ENCODE results near the gene SMIM14.
"Not testable (repeated sequence)": the region's sequence is repeated elsewhere in the genome, so short reads cannot be mapped to it uniquely, and the experiment has no call there.

The SMIM14 gene

DNA sequence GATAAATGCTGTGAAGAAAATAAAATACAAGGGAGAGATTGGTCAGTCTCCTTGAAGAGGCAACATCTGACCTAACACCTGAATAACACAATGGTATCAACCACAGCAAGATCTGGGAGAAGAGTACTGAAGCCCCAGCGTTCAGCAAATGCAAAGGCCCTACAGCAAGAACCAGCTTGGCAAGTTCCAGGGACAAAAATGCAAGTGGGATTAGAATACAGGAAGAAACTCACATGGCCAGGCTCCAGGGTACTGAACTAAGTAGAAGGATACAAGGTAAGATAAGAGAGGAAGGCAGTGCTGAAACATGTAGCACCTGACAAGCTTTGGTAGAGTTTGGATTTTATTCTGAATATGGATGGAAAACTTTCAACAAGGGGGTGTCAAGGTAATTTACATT is 3.6 kb downstream of the SMIM14 start:
- Mint-ChIP-seq H3K9me3 (no peaks in the 10 kb centered on the region), H3K27me3 (no peaks in the 10 kb centered on the region), H3K4me1 (ENCODE audit: low read depth) (peaks cover 20% of the 10 kb centered on the region), H3K4me3 (no peak overlapping the region), H3K36me3 (ENCODE audit: low read depth) (peaks cover 47% of the 10 kb centered on the region), H3K27ac (no peak overlapping the region)
- intact Hi-C loops (cut with micrococcal nuclease): loop anchor here (5.0 kb wide), 2 partner anchors 62 to 178 kb away; partner anchors contain the start of genes LIAS, RPL9 and UBE2K

DNA sequence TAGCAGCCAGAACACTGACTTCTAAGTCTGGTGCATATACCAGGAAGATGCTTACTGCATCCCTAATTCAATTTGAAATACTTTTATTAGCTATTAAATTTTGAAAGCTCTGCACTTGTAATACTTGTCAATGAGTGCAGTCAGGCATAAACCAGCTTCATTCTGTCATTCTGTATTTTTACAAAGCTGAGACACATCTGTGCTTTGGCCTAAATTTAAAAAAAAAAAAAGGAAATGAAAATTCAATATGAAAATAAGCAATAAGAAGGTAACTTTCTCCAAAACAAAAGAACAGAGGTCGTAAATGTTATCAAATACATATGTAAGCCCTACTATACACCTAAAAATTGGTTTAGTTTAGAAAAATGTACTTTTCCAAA is 7.0 kb downstream of the SMIM14 start:
- intact Hi-C loops (cut with micrococcal nuclease): no loop called here
- Mint-ChIP-seq H3K36me3 (ENCODE audit: low read depth) (peaks cover 41% of the 10 kb centered on the region), H3K9me3 (no peaks in the 10 kb centered on the region)

DNA sequence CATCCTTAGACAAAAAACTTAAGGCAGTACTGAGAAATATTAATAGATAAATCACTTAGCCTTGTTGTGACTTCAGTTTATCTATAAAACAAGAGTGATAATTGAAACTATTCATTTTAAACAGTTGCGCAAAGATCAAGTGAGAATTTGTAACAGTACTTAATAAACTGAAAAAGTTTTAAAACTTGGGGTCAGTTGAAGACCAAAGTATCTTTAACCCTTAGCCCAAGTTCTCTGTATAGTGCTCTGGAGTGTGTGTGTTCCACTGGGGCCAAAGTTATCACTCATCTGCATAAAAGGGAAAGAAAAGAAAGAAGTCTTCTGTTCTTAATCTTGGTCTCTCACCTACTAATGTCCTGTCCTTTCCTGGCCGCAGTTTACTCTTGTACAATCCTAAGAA is 11.3 kb downstream of the SMIM14 start:
- Mint-ChIP-seq H3K4me1 (ENCODE audit: low read depth) (peaks cover 34% of the 10 kb centered on the region), H3K27ac (no peak overlapping the region), H3K27me3 (no peaks in the 10 kb centered on the region), H3K36me3 (ENCODE audit: low read depth) (peaks cover 25% of the 10 kb centered on the region), H3K9me3 (no peaks in the 10 kb centered on the region), H3K4me3 (no peak overlapping the region)
- intact Hi-C loops (cut with micrococcal nuclease): no loop called here

More for the DNA sequence above, 7.0 kb downstream of the SMIM14 start:
- H3K27me3 Mint-ChIP-seq: no peaks in the 10 kb centered on the region
- H3K27ac Mint-ChIP-seq: no peak overlapping the region
- no peak overlapping the region for H3K4me3 Mint-ChIP-seq
- H3K4me1 Mint-ChIP-seq (ENCODE audit: low read depth): peaks cover 21% of the 10 kb centered on the region

DNA sequence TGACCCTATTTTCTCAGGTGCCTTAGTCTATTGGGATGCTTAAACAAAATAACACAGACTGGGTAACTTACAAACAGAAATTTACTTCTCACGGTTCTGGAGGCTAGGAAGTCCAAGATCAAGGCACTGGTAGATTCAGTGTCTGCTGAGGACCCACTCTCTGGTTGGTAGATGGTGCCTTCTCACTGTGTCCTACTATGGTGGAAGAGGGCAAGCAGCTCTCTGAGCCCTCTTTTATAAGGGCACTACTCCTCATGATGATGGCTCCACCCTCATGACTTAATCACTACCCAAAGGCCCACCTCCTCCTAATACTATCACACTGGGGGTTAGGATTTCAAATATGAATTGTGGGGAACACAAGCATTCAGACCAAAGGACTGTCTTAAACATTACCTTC is 11.8 kb downstream of the SMIM14 start:
- Mint-ChIP-seq H3K9me3 (no peaks in the 10 kb centered on the region), H3K27ac (no peak overlapping the region), H3K36me3 (ENCODE audit: low read depth) (peaks cover 26% of the 10 kb centered on the region), H3K27me3 (no peaks in the 10 kb centered on the region), H3K4me1 (ENCODE audit: low read depth) (peaks cover 34% of the 10 kb centered on the region), H3K4me3 (no peak overlapping the region)
- intact Hi-C loops (cut with micrococcal nuclease): no loop called here

DNA sequence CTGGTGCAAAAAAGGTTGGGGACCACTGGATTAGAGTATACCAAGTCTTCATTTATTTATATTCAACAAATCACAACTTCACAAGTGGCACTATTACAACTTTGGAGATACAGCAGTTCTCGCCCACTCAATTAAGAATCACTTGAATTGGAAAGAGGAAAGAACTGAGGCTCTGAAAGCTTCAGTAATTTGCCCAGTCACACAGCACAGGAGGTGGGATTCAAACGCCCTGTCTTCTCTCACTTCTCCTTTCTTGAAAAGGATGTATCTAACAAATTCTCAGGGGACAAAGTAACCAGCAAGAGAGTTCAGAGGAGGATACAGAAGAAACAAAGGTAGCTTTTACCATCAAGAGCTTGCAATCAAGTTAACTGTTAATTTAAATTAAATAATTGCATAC is 12.4 kb downstream of the SMIM14 start:
- Mint-ChIP-seq H3K9me3 (no peaks in the 10 kb centered on the region), H3K4me3 (no peak overlapping the region), H3K36me3 (ENCODE audit: low read depth) (peaks cover 25% of the 10 kb centered on the region), H3K27ac (no peak overlapping the region), H3K27me3 (no peaks in the 10 kb centered on the region), H3K4me1 (ENCODE audit: low read depth) (peaks cover 34% of the 10 kb centered on the region)
- intact Hi-C loops (cut with micrococcal nuclease): no loop called here

DNA sequence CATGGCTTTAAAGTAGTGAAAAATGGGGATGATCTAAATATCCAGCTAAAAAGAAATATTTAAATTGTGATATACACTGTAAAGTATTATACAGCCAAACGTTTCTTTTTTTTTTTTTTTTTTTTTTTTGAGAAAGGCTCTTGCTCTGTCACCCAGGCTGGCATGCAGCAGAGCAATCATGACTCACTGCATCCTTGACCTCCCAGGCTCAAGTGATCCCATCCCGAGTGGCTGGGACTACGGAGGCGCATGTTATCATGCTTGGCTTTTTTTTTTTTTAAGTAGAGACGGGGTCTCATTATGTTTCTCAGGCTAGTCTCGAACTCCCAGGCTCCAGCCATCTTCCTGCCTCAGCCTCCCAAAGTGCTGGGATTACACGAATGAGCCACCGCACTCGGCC is 17.1 kb downstream of the SMIM14 start:
- Mint-ChIP-seq H3K27me3 (no peaks in the 10 kb centered on the region), H3K36me3 (ENCODE audit: low read depth) (peaks cover 19% of the 10 kb centered on the region), H3K9me3 (no peaks in the 10 kb centered on the region), H3K4me1 (ENCODE audit: low read depth) (peaks cover 25% of the 10 kb centered on the region), H3K4me3 (no peak overlapping the region), H3K27ac (no peak overlapping the region)
- intact Hi-C loops (cut with micrococcal nuclease): no loop called here

DNA sequence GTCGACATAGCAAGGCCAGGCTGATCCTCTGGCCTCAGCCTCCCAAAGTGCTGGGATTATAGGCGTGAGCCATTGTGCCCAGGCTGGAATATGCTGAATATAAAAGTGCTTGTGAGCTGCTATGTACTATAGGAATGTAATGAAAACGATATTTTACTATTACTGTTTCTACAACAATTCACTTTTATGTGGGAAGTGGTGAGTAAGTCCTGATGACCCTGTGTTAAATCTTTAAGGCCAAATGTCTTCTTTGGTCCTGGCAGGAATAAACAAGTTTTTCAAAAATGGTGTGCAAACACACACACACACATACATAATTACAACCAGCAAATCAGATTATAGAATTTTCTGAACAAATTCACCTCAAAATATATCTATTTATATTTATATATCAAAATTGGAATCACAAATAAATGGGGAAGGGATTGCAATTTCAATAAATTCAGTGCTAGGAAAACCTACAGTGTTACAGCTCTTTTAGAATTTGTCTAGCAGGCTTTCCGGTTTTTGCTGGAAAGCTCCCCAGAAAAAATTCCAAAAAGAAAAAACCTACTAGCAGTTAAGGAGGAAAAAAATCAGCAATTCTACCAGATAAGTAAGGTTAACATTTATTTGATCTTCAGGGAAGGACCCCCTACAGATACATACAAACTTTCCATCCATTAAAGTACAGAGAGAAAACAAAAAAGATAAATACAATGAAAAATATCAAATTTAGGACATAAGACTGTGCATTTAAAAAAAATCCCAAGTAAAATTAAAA is 17.9 kb downstream of the SMIM14 start:
- peaks cover 22% of the 10 kb centered on the region for H3K4me1 Mint-ChIP-seq (ENCODE audit: low read depth)
- no peak overlapping the region for H3K27ac Mint-ChIP-seq
- no peak overlapping the region for H3K4me3 Mint-ChIP-seq
- H3K9me3 Mint-ChIP-seq: no peaks in the 10 kb centered on the region
- intact Hi-C loops (cut with micrococcal nuclease): loop anchor here (1.0 kb wide), 1 partner anchor 10 kb away; no protein-coding TSS in a partner anchor
- H3K27me3 Mint-ChIP-seq: no peaks in the 10 kb centered on the region
- peaks cover 19% of the 10 kb centered on the region for H3K36me3 Mint-ChIP-seq (ENCODE audit: low read depth)

DNA sequence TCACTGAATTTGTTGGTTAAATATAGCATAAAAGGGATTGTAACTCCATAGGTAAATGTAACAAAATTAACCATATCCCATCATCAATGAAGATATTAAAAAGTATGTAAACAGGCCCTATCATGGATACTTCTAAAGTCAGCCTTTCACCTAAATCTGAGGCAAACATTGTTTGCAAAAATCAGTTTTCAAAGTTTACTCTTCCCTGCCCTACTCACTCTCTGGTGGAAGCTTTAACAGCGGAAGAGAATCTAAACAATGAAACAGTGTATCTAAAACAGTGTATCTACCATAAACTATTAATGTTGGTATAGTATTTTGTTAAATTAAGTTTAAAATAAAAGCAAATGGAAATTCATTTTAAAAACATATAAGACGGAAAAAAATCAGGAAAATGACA is 21.1 kb downstream of the SMIM14 start:
- Mint-ChIP-seq H3K9me3 (no peaks in the 10 kb centered on the region), H3K27me3 (no peaks in the 10 kb centered on the region), H3K27ac (no peak overlapping the region), H3K4me3 (no peak overlapping the region), H3K4me1 (ENCODE audit: low read depth) (no peaks in the 10 kb centered on the region), H3K36me3 (ENCODE audit: low read depth) (peaks cover 14% of the 10 kb centered on the region)
- intact Hi-C loops (cut with micrococcal nuclease): no loop called here

DNA sequence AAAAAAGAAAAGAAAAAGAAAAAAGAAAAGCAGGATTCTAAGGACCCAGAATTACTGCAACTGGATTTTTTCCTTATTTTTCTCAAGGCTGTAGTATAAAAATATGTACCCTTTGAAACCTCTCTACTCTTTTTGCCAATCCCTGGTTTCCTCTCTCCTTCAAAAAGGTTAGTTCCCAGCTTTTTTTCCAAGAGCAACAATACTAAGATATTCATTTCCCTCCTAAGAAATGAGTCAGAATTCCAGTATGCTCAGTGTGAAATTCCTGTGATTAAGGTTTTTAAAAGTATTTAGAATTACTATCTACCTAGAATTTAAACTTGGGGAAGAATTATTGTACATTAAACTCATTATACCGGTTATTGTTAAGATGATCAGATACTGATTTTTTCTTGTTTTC is 22.0 kb downstream of the SMIM14 start:
- peaks cover 12% of the 10 kb centered on the region for H3K36me3 Mint-ChIP-seq (ENCODE audit: low read depth)
- no peaks in the 10 kb centered on the region for H3K4me1 Mint-ChIP-seq (ENCODE audit: low read depth)
- H3K27me3 Mint-ChIP-seq: no peaks in the 10 kb centered on the region
- intact Hi-C loops (cut with micrococcal nuclease): no loop called here
- no peaks in the 10 kb centered on the region for H3K9me3 Mint-ChIP-seq
- no peak overlapping the region for H3K27ac Mint-ChIP-seq
- no peak overlapping the region for H3K4me3 Mint-ChIP-seq

DNA sequence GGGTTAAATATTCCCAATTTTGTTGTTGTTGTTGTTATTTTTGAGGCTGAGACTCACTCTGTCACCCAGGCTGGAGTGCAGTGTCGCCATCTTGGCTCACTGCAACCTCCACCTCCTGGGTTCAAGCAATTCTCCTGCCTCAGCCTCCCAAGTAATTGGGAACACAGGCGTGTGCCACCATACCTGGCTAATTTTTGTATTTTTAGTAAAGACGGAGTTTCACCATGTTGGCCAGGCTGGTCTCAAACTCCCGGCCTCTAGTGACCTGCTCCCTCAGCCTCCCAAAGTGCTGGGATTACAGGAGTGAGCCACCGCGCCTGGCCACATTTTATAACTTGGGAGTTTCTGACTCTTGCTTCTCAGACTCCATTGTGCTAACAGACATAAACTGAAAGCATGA is 22.6 kb downstream of the SMIM14 start:
- H3K36me3 Mint-ChIP-seq (ENCODE audit: low read depth): peaks cover 17% of the 10 kb centered on the region
- H3K27me3 Mint-ChIP-seq; H3K9me3 Mint-ChIP-seq; H3K27ac Mint-ChIP-seq; H3K4me1 Mint-ChIP-seq (ENCODE audit: low read depth); H3K4me3 Mint-ChIP-seq; intact Hi-C loops (cut with micrococcal nuclease): not testable (repeated sequence)

DNA sequence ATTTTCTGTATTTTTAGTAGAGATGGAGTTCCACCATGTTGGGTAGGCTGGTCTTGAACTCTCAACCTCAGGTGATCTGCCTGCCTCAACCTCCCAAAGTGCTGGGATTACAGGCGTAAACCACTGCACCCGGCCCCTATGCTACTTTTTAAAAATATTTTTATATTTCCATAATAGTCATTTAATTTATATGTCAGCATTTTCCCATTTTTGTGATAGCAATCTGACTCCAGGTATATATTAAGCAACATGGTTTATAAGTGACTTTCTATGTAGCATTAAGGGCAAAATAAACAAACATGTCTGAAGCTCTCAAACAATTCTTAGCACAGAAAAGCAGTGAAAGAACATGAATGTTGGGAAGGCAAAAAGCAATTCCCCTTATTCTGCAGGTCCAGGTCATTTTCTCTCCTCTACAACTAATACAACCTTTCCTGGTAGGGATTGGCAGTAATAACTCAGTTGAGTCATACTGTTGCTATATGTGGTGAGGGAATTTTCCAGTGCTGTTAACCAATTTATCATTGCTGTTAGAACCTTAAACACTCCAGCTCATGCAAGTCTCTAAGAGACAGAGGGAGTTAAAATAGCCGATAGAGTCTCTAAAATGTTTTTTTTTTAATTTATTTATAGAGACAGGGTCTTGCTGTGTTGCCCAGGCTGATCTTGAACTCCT is 24.0 kb downstream of the SMIM14 start:
- intact Hi-C loops (cut with micrococcal nuclease): no loop called here
- H3K27ac Mint-ChIP-seq: no peak overlapping the region
- no peaks in the 10 kb centered on the region for H3K9me3 Mint-ChIP-seq
- no peak overlapping the region for H3K4me3 Mint-ChIP-seq
- peaks cover 22% of the 10 kb centered on the region for H3K36me3 Mint-ChIP-seq (ENCODE audit: low read depth)
- H3K4me1 Mint-ChIP-seq (ENCODE audit: low read depth): peaks cover 7% of the 10 kb centered on the region
- H3K27me3 Mint-ChIP-seq: no peaks in the 10 kb centered on the region

DNA sequence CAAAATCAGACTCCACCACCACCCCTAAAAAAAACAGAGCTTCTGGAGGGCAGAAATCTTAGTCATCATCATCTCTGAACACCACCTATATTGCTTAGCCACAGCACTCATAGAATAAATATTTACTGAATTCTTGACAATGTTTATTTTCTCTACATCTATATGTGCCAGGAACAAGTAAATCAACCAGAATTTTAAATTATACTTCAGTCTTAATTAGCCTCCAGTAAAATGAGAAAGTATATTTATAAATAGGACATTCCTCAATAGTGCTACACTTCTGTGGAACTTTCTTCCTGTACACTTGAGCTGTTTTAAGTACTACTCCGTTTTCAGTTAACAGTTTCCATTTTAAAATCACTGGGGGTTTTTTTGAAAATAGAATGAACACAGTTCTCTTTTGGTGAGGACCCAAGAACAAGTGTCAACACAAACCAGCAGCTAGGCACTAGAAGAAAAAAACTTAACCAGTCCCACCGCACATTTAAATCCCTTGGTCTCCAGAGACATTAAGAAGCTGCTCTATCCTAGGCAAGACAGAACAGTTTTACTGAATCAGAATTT is 25.5 kb downstream of the SMIM14 start:
- H3K4me1 Mint-ChIP-seq (ENCODE audit: low read depth): peaks cover 19% of the 10 kb centered on the region
- no peak overlapping the region for H3K27ac Mint-ChIP-seq
- peaks cover 15% of the 10 kb centered on the region for H3K36me3 Mint-ChIP-seq (ENCODE audit: low read depth)
- H3K27me3 Mint-ChIP-seq: no peaks in the 10 kb centered on the region
- H3K9me3 Mint-ChIP-seq: no peaks in the 10 kb centered on the region
- H3K4me3 Mint-ChIP-seq: no peak overlapping the region
- intact Hi-C loops (cut with micrococcal nuclease): no loop called here

DNA sequence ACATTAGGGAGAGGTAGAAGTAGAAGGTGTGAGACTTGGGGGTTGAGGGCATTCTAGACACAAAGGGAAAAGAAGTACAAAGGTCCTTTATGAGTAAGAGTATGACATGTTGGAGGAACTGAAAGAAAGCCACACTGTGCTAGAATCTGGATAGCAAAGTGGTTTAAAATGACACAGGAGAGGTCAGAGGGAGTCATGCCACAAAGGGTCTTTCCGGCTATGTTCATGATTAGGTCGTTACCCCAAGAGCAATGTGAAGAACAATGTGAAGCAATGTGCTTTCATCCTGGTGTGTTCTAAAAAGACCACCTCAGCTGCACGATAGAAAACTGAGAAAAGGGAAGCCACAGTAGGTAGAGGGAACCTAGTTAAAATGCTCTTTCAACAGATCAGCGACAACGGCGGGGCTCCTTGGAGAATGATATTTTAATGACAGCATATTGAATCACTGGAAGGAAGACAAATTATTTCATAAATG is 29.2 kb downstream of the SMIM14 start:
- Mint-ChIP-seq H3K27ac (peak overlapping the region; percentile 76), H3K4me3 (peak overlapping the region; percentile 35), H3K9me3 (peaks cover 7% of the 10 kb centered on the region), H3K4me1 (ENCODE audit: low read depth) (peaks cover 22% of the 10 kb centered on the region), H3K36me3 (ENCODE audit: low read depth) (peaks cover 32% of the 10 kb centered on the region), H3K27me3 (no peaks in the 10 kb centered on the region)
- intact Hi-C loops (cut with micrococcal nuclease): no loop called here

DNA sequence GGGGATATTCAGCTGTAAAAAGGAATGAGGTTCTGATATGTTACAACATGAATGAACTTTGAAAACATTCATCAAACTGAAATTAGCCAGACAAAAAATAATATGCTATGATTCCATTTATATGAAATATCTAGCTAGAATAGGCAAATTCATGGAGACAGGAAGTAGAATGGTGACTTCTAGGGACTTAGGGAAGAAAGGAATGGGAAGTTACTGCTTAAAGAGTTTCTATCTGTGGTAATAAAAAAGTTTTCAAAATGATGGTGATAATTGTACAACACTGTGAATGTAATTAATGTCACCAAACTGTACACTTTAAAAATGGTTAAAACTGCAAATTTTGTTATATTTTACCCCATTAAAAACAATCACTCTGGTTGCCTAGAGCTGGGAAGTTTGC is 30.2 kb downstream of the SMIM14 start:
- Mint-ChIP-seq H3K27ac (no peak overlapping the region), H3K9me3 (peaks cover 7% of the 10 kb centered on the region), H3K36me3 (ENCODE audit: low read depth) (peaks cover 41% of the 10 kb centered on the region), H3K4me3 (no peak overlapping the region), H3K27me3 (no peaks in the 10 kb centered on the region), H3K4me1 (ENCODE audit: low read depth) (peaks cover 22% of the 10 kb centered on the region)
- intact Hi-C loops (cut with micrococcal nuclease): no loop called here

Data from dendritic cell treated with granulocyte-macrophage colony-stimulating factor and Interleukin-4, amounts not matched to agents 40 ng/mL and 50 ng/mL, for 4 days (primary cell).